ENCODE measurements around the gene PDZRN4.

DNA sequence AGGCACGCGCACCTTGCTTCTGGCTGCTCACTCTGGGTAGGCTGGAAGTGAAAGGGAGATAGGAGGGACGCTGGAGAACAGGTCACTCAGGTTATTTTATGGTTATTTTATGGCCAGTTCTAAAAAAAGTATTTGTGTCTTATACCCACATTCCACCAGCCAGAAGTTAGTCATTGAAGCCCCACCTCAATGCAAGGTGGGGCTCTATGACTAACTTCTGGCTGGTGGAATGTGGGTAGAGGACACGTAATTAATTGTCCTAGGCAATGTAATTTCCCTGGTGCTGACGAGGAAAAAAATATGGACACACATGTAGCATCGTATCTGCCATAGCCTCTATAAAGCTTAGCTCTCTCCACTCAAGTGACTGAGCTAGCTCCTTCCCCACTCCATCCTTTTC lies 104.9 kb downstream of the PDZRN4 start:
- TF ChIP-seq HDGF (IDR thresholded peaks at IDR 0.05; ENCODE audit: borderline replicate concordance): no peak
- TF ChIP-seq ARNT (IDR thresholded peaks at IDR 0.05): no peak
- TF ChIP-seq ELF4 (IDR thresholded peaks at IDR 0.05): no peak
- no peak for TF ChIP-seq SUZ12 (IDR thresholded peaks at IDR 0.05)
- TF ChIP-seq L3MBTL2 (conservative IDR thresholded peaks at IDR 0.05): no peak
- no peak for TF ChIP-seq SP1 (IDR thresholded peaks at IDR 0.05)

Data from HEK293T (cell line).